Mucosa of descending colon (tissue), 3 donors: ENCODE data around the gene ATXN7. TPM values are rescaled to one million over a fixed set of nuclear protein-coding genes. Genes with fewer than 3 reads are reported as not detected.

Experiments
- ATAC-seq: fragments of 200-7000 bp; cut with Tn5 transposase; one replicate; pipeline ENCODE4 v1.9.1; 2020; ENCODE audit warnings: mild to moderate bottlenecking, moderate library complexity
- DNase-seq, 3 donors: peaks; one replicate each; pipeline ENCODE4 v3.0.0-alpha.2; 2020
- H3K36me3 ChIP-seq: fragments of 200-600 bp; one replicate; pipeline ENCODE4 v1.8.0; 2021; ENCODE audit warnings: low read depth, mild to moderate bottlenecking
- H3K4me1 ChIP-seq: fragments of 200-600 bp; one replicate; pipeline ENCODE4 v1.8.0; 2021; ENCODE audit warnings: low read depth, mild to moderate bottlenecking
- H3K4me3 ChIP-seq: fragments of 200-600 bp; one replicate; pipeline ENCODE4 v1.8.0; 2021; ENCODE audit warnings: mild to moderate bottlenecking
- H3K9me3 ChIP-seq: fragments of 200-600 bp; one replicate; pipeline ENCODE4 v1.8.0; 2021; ENCODE audit warnings: mild to moderate bottlenecking
- intact Hi-C, 2 donors: fragments of 100-400 bp; cut with DNase I in 1 of 2; cut with micrococcal nuclease in 1 of 2; formaldehyde crosslinking; loops; one replicate each; pipeline versions ENCODE4 v1.11.0 to v1.11.1; 2022; cut with DNase I, micrococcal nuclease
- total RNA-seq, 3 donors: library from RNA; stranded (reverse); fragmentation: NEBNext Ultra II Directional in 2 of 3; extraction: Animal tissue kit (Norgen Biotek cat#: 25700) in 2 of 3; gene quantifications; one replicate each; pipeline versions ENCODE4 v1.2.1 to v1.2.4, GENCODE V29; 2021 to 2023
- TF ChIP-seq, protein P1 (sequence below): fragments of 200-600 bp; IDR thresholded peaks from one replicate; pipeline ENCODE4 v1.8.0; 2022; ENCODE audit warnings: antibody characterized with exemption, mild to moderate bottlenecking
- donor health status: DM: no; HTN: no; CAD: no; lungs with moderate emphysema.
- donor health status: DM: no; HTN: no; CAD: no.
- donor health status: DM: no; HTN: yes; CAD: no.

ATXN7 gene
- total RNA-seq, 3 donors from 2014 or later: 41.2 to 57.4 (median 41.5) TPM

DNA sequence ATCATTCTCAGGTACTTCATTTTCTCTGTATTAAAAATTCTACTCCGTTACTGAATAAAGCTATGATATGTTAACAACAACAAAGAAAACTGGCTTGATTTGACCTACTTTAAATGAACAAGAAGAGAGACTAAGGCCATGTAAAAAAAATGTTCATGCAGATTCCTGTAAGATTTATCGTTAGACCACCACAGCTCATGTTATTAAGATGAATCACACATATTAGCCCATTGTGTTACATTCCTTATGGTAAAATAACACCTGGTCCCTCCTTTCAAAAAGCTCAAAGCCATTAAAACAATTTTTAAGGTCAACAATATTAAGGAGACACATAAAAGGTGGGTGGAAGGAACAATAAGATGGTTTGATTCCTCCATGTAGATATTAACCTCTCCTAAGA is 6.4 kb upstream of the ATXN7 start:
- H3K9me3 ChIP-seq: no peaks in the 10 kb centered on the region

DNA sequence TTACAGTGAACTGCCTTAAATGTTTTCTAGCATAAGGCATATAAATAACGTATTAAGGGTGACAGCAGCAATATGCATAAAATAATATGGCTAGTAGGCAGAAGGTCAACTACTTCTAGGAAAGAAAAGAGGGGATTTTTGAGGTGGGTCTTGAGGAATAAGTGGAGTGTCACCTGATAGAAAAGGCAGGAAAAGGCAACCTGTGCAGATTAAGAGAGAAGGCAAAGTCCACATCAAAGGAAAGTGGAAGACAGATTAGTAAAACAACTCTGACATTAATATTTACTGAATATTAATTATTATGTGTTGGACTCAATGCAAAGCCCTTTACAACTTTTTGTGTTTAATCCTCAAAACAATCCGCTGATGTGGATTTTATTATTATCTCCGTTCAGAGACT is 2.9 kb upstream of the ATXN7 start:
- Histone ChIP-seq H3K4me1 (peaks cover 5% of the 10 kb centered on the region), H3K4me3 (no peak overlapping the region), H3K9me3 (no peaks in the 10 kb centered on the region), H3K36me3 (no peaks in the 10 kb centered on the region)
- TF ChIP-seq, protein P1, sequence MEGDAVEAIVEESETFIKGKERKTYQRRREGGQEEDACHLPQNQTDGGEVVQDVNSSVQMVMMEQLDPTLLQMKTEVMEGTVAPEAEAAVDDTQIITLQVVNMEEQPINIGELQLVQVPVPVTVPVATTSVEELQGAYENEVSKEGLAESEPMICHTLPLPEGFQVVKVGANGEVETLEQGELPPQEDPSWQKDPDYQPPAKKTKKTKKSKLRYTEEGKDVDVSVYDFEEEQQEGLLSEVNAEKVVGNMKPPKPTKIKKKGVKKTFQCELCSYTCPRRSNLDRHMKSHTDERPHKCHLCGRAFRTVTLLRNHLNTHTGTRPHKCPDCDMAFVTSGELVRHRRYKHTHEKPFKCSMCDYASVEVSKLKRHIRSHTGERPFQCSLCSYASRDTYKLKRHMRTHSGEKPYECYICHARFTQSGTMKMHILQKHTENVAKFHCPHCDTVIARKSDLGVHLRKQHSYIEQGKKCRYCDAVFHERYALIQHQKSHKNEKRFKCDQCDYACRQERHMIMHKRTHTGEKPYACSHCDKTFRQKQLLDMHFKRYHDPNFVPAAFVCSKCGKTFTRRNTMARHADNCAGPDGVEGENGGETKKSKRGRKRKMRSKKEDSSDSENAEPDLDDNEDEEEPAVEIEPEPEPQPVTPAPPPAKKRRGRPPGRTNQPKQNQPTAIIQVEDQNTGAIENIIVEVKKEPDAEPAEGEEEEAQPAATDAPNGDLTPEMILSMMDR: no peak
- ATAC-seq (no peak), DNase-seq (no peak)
- intact Hi-C loops: no loop called here

More for the DNA sequence above, 6.4 kb upstream of the ATXN7 start:
- ATAC-seq (no peak), DNase-seq (no peak)
- Histone ChIP-seq H3K4me3 (no peak overlapping the region), H3K4me1 (no peaks in the 10 kb centered on the region), H3K36me3 (no peaks in the 10 kb centered on the region)
- intact Hi-C loops: no loop called here
- TF ChIP-seq, protein P1: no peak

DNA sequence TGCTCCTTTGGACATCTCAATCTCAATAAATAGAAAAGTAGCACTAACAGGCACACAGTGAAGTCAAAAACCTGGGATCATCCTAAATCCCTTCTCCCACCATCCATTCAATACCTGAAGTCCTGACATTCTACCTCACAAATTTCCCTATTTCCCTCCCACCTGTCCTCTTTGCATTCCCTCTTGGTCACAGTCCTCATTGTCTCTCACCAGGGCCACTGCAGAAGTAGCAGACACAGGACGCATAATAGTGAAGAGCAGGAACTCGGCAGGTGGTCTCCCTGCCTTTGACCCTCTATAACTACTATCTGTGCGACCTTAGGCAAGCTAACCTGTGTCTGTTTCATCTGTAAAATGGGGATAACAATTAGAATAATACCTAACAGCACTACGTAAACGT is 2.4 kb upstream of the ATXN7 start:
- peaks cover 5% of the 10 kb centered on the region for H3K4me1 ChIP-seq
- no peak for DNase-seq
- no peak overlapping the region for H3K4me3 ChIP-seq
- no peak for ATAC-seq
- no peaks in the 10 kb centered on the region for H3K9me3 ChIP-seq
- TF ChIP-seq, protein P1: no peak
- intact Hi-C loops: no loop called here
- H3K36me3 ChIP-seq: no peaks in the 10 kb centered on the region

DNA sequence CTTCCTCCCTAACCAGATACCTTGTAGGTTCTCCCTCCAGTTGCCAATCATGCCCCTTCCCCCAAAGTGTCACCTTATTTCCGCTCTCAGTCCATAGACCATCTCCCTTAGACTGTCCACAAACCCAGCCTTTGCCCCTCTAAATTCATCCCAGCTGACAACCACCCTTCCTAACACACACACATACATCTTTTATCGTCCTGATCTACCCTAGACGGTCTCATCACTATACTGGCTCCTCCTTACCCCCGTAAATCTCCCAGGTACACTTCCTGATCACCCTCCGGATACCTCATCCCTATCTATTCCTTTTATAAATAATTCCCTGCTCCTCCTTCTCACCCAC is 890 bp upstream of the ATXN7 start:
- Histone ChIP-seq H3K4me1 (peaks cover 5% of the 10 kb centered on the region), H3K9me3 (no peaks in the 10 kb centered on the region), H3K36me3 (no peaks in the 10 kb centered on the region), H3K4me3 (peak overlapping the region; percentile 87)
- intact Hi-C loops: no loop called here
- TF ChIP-seq, protein P1: no peak
- no peak for DNase-seq
- ATAC-seq: peak; percentile 54

DNA sequence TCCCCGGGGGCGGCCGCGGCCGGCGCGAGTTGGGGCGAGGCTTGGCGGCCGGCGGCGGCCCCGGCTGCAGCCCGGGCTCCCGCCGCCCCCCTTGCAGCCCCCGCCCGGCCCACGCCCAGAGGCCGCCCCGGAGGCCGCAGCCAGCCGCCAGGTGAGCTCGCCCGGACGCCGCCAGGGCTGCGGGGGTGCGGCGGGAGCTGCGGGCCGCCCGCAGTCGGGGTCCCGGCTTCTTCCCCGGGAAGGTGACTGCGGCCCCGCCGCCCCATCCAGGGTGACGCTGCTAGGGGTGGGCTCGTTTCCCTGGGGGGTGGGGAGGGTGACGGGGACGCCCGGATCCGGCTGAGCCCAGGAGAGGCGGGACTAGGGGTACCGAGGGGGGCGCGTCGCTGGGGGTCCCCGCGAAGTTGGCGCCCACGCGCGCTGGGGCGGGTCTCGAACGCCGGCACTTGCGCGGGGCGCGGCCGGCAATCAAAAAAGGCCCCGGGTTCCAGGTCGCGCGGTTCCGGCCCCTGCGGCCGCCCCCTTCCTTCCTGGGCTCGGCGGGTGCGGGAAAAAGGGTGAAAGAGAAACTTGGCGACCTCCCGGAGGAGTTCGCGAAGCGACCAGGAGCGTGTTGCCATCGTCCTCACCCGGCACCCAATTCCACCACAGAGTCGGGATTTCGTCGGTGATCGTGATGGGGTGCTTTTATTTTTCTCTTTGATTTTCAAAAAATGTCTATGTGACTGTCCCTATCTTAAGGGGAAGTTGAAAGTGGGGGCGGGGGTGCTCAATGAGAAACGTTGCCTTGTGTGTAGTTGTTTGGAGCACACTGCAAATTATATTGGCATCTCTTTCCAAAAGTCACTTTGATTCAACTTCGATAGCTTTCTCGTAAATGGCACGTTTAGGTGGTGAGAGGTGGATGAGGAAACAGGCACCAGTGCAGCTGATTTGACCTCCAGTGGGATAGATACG is 619 bp downstream of the ATXN7 start:
- peak; percentile 77 for ATAC-seq
- TF ChIP-seq, protein P1: no peak
- peak; percentile 67 to 77 (median 71) for DNase-seq
- Histone ChIP-seq H3K4me1 (peaks cover 5% of the 10 kb centered on the region), H3K9me3 (no peaks in the 10 kb centered on the region), H3K36me3 (no peaks in the 10 kb centered on the region), H3K4me3 (peak overlapping the region; percentile 91)
- intact Hi-C loops: no loop called here
